ENCODE results near the gene ZBTB8OS. TPM values are rescaled to one million over a fixed set of nuclear protein-coding genes. Genes with fewer than 3 reads are reported as not detected.

The ZBTB8OS gene
- total and polyA plus RNA-seq, 9 of the 15 experiments (the other 6 are each of a cell fraction or from before 2014, with no cell fraction given) = 54.8 to 230 (median 107) TPM

DNA sequence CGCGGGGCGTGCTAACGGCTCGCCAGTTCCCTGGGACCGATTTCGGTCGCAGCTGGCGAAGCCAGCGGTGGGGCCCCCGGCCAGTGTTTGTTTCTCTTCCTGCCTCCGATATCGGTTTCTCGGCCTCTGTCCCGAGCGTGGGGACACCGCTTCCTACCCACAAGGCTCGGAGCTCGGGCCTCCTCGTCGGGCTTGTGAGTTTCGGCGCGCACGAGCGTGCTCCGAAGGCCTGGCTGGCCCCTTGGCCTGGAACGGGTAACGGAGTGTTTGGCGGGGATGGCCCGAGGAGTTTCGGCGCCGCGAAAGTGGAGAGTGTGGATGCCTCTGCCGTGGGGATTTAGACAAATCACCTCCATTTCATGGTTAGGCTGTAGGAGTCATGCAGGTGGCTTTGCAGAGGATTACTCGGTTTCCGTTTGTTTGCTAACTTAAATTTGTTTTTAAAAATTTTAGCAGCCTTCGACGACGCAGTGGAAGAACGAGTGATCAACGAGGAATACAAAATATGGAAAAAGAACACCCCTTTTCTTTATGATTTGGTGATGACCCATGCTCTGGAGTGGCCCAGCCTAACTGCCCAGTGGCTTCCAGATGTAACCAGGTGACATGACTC, 1.2 kb upstream of the ZBTB8OS start (continued):
- TF ChIP-seq, protein P1, sequence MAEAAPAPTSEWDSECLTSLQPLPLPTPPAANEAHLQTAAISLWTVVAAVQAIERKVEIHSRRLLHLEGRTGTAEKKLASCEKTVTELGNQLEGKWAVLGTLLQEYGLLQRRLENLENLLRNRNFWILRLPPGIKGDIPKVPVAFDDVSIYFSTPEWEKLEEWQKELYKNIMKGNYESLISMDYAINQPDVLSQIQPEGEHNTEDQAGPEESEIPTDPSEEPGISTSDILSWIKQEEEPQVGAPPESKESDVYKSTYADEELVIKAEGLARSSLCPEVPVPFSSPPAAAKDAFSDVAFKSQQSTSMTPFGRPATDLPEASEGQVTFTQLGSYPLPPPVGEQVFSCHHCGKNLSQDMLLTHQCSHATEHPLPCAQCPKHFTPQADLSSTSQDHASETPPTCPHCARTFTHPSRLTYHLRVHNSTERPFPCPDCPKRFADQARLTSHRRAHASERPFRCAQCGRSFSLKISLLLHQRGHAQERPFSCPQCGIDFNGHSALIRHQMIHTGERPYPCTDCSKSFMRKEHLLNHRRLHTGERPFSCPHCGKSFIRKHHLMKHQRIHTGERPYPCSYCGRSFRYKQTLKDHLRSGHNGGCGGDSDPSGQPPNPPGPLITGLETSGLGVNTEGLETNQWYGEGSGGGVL (CRISPR knock-in tag; IDR thresholded peaks at IDR 0.05) = no peak
- no peak for TF ChIP-seq STAT5B (CRISPR knock-in tag; IDR thresholded peaks at IDR 0.05)

DNA sequence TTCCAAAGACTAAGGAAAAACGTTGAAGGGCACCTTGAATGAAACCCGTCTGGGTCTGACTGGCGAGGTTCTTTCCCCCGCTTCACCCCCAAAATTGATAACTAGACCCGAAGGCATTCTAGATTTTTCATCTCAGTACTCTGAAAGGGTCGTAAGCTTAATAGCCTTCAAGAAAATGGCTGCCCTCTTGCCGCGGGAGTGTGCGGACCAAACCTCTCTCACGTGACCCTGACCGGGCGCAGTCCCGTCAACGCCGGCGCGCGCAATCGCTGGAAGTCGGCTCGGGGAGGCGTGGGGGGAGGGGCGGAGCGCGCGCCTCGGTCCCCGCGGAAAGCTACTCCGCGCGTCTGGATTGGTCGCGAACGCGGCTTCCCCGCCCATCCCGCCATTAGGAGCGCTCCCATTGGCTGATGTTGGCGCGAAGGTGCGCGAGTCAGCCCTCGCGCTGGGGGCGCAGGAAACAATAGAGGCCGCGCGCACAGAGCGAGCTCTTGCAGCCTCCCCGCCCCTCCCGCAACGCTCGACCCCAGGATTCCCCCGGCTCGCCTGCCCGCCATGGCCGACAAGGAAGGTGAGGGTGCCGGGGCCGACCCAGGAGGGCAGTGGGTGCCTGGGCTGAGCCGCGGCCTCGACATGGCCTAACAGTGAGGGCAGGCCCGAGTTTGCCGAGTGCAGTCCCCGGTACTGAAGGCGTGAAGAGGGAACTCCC, 556 bp upstream of the ZBTB8OS start, which contains the start of gene RBBP4:
Gene RBBP4 (plus strand): TSS at position 457 of the 709 bp plus-strand sequence. CDS start 99 bp downstream, at position 556.
- Histone ChIP-seq H2AFZ (ENCODE audit: low read depth, low read length) (peak within 1 kb of the TSS; percentile 96), H3K4me3 (peak within 1 kb of the TSS; percentile 84), H3K4me2 (ENCODE audit: insufficient read depth, low read length) (peak within 1 kb of the TSS; percentile 99), H3K27ac (ENCODE audit: extremely low read depth, low read depth, low read length) (peak within 1 kb of the TSS; percentile 100), H3K79me2 (ENCODE audit: control insufficient read depth, insufficient read depth, low read length) (peaks cover 87% of the 10 kb centered on the region), H3K9me1 (ENCODE audit: control insufficient read depth, insufficient read depth, low read length) (no peaks in the 10 kb centered on the region), H4K20me1 (replicated peaks; ENCODE audit: control insufficient read depth, insufficient read depth, low read length) (no peaks in the 10 kb centered on the region), H3K4me1 (replicated peaks in 1 of 2; ENCODE audit: control insufficient read depth in 2 of 2, insufficient read depth in 2 of 2, low read length in 2 of 2) (peaks cover 22 to 23% of the 10 kb centered on the region in 2 experiments; a peak in 4 of 5 replicates), H3K27me3 (ENCODE audit: control insufficient read depth in 2 of 2, insufficient read depth in 2 of 2, low read length in 2 of 2) (no peaks in the 10 kb centered on the region), H3K36me3 (ENCODE audit: control insufficient read depth, insufficient read depth, low read length) (peaks cover 53% of the 10 kb centered on the region), H3K9me3 (replicated peaks; ENCODE audit: control insufficient read depth, insufficient read depth, low read depth, low read length) (no peaks in the 10 kb centered on the region), H3K9ac (ENCODE audit: insufficient read depth in 1 of 2, low read depth in 2 of 2, low read length in 2 of 2) (peak within 1 kb of the TSS; percentile 99 to 100)
- ATAC-seq = peak; percentile 95
- DNase-seq (ENCODE audit: extremely low read depth in 1 of 4, low spot score in 3 of 4) = peak; percentile 99 to 100 (median 100)
- FAIRE-seq = no peak
- in situ Hi-C loops (cut with MboI) = no loop called here
- under 1% methylated on average over 67 of the region's 67 CpGs for WGBS (ENCODE audit: insufficient coverage, low coverage, missing lambda C conversion rate)
- no TSS peak for BruUV-seq (replicated peaks)
- intact Hi-C loops (cut with micrococcal nuclease) = loop anchor here (2.0 kb wide), 1 partner anchor 130 kb away; no protein-coding TSS in a partner anchor
- CTCF ChIA-PET (ENCODE audit: low intra/inter-chr PET ratio) = no interaction called here
- POLR2A ChIA-PET = interaction anchor here (0.5 to 3.0 kb wide), 30 partner anchors 9 to 1388 kb away, joined by 3 to 12 read pairs (median 3); partner anchors contain the start of gene RNF19B
- TF ChIP-seq ZNF717 (CRISPR knock-in tag; IDR thresholded peaks at IDR 0.05) = no peak; the same call in 1 of the 2 replicates
- 0 out of 2 replicates have a peak, but pooled peaks have one; percentile 7 for TF ChIP-seq SREBF1 (IDR thresholded peaks at IDR 0.05; ENCODE audit: borderline replicate concordance, low read depth, low read length)
- TF ChIP-seq TAF9B (IDR thresholded peaks at IDR 0.05; ENCODE audit: partially characterized antibody) = peak; percentile 62
- TF ChIP-seq, protein P2, sequence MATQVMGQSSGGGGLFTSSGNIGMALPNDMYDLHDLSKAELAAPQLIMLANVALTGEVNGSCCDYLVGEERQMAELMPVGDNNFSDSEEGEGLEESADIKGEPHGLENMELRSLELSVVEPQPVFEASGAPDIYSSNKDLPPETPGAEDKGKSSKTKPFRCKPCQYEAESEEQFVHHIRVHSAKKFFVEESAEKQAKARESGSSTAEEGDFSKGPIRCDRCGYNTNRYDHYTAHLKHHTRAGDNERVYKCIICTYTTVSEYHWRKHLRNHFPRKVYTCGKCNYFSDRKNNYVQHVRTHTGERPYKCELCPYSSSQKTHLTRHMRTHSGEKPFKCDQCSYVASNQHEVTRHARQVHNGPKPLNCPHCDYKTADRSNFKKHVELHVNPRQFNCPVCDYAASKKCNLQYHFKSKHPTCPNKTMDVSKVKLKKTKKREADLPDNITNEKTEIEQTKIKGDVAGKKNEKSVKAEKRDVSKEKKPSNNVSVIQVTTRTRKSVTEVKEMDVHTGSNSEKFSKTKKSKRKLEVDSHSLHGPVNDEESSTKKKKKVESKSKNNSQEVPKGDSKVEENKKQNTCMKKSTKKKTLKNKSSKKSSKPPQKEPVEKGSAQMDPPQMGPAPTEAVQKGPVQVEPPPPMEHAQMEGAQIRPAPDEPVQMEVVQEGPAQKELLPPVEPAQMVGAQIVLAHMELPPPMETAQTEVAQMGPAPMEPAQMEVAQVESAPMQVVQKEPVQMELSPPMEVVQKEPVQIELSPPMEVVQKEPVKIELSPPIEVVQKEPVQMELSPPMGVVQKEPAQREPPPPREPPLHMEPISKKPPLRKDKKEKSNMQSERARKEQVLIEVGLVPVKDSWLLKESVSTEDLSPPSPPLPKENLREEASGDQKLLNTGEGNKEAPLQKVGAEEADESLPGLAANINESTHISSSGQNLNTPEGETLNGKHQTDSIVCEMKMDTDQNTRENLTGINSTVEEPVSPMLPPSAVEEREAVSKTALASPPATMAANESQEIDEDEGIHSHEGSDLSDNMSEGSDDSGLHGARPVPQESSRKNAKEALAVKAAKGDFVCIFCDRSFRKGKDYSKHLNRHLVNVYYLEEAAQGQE (IDR thresholded peaks at IDR 0.05; ENCODE audit: borderline replicate concordance) = peak; percentile 72
- TF ChIP-seq, protein P2 (CRISPR knock-in tag; IDR thresholded peaks at IDR 0.05; ENCODE audit: low read depth) = peak; percentile 77
- peak; percentile 57 for TF ChIP-seq HMGN3 (IDR thresholded peaks at IDR 0.05; ENCODE audit: borderline replicate concordance, extremely low read depth, insufficient read length, low read depth, low read length)
- TF ChIP-seq ZNF263 (CRISPR knock-in tag; IDR thresholded peaks at IDR 0.05; ENCODE audit: borderline replicate concordance) = peak; percentile 66; the same call in 1 of the 2 replicates
